CD1c-positive myeloid dendritic cell (primary cell): Measurements from ENCODE around the gene ST6GALNAC5.
"Not testable (repeated sequence)": the region's sequence is repeated elsewhere in the genome, so short reads cannot be mapped to it uniquely, and the experiment has no call there.

Experiments
- DNase-seq: peaks from one replicate; pipeline ENCODE4 v3.0.0-alpha.2; 2016; ENCODE audit errors: extremely low spot score

Gene ST6GALNAC5

DNA sequence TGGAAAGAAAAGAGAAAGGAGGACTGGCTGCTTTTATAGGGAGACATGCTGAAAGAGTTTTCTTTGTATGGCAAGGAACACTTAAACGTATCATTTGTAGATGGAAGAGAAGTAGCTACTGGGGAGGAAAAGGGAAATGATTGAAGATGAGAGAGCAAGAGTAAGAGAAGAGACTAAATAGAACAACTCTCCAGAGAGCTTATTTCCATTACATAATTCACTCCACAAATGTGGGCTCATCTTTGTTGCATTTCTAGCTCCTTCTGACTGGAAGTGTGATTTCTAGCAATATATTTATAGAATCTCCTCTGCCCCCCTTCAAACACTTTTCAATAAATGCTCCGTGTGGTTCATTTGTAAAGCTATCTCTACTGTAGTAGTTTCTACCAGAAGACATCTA lies 71.0 kb downstream of the ST6GALNAC5 start:
- no peak for DNase-seq

DNA sequence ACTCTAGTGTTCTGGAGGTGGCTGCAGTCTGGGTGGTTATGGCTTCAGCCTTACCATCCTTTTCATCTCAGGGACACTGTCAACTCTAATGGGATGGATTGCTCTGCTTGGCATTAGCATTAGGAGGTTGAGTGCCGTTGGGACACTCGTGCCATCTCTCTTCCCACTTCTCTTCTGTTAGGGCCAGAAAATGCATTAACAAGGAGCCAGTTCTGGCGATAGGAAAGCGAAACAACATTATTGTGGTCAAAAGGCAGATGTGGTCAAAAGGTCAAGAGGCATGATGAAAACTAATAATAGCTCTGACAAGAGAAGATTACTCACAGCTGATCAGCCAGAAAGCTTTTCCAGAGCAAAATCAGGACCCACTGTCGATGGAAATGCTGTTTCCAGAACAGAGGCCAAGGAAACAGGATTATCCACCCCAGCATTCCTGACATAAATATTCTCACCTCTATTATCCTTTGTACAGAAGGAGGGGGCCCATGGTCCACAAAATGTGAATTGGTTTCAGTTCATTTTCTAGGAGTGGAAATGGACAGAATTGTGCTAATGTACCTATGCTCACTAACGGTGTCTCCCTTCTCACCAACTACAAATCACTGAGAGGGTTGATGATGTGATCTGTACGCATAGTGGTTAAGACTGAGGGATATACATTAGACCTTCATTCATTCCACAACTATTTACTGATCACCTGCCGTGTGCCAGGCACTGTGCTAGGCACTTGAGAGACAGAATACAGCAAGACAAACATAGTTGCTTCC lies 72.0 kb downstream of the ST6GALNAC5 start:
- DNase-seq, result peak; percentile 4

DNA sequence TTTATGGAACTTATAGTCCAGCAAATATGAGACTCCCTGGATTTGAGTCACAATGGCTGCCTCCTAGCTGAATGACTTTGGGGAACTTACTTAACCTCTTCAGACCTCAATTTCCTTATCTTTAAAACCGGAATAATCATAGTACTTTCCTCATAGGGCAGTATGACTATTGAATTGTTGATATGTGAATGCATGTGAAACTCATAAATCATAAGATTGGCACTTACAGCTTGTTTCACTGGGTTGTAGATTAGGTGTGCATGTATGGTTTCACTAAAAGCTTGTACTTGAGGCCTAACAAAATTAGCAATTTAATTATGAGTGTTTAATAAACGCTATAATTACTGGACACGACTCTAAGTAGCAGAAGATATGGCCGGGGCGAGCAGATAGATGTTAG lies 72.5 kb downstream of the ST6GALNAC5 start:
- DNase-seq, result peak; percentile 2

DNA sequence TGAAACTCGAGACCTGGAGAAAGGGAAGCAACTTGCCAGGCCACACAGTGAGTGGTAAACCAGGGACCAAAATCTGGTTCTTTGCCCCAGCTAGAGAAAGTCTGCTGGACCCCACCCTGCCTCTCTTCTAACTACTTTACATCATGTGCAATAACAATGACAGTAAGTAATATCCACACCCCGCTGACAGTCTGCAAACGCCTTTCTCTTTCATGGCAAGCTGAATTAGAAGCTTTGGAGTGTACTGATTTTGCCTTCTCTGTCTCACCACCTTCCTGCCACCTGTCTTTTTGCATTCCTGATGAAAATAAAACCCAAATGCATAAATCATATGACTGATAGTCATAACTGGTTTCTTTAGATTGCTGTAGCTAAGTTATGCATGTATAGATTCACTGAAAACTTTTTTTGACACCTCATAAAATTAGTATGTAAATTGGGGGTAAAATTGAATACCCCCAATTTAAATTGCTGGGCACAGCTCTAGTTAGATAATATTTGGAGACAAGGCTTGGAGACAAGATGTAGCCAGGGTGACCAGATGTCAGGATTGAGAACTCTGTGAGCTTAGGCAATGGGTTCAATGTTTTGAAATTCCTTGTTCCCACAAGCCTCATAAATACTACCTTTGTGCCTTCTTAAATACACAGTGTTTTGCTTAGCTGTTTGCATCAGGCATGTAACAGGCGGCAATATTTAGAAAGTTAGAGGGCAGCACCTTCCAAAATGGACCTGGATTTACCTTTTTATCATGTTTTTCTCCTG lies 73.5 kb downstream of the ST6GALNAC5 start:
- no peak for DNase-seq

DNA sequence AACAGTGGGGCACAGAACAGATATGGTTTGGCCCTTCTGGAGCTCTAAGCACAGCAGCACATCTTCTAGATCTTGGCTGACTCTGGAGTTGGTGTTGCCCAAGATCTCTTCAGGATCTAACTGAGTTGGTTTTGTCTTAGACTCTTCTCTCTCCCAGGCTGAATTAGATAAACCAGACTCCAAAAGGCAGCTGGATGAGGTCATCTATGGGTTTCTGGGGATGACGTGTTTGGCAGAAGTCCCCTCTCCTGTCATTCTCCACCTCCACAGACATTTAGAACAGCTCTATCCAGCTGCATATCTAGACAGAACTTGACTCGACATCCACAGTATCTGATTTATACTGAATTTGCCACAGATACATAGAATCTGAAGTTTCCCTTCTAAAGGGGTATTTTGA lies 75.3 kb downstream of the ST6GALNAC5 start:
- DNase-seq, result no peak

DNA sequence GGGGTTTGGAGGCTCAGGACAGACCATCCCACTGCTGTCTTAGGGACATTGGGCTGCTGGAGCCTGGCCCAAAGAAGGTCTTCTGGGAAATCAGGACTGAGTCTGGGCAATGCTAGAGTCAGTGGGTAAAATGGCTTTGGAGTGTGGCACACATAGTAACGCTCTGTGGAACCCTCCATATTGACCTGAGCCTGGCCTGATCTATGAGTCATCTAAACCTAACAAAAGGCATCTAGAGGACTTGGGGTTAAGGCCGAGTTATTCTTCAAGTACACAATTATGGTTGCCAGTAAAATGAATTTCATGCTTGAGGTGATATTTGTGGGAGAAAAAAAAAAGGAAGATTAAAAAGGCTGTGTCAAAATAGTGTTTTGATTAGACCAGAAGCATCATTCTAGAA lies 77.7 kb downstream of the ST6GALNAC5 start:
- DNase-seq, result no peak

DNA sequence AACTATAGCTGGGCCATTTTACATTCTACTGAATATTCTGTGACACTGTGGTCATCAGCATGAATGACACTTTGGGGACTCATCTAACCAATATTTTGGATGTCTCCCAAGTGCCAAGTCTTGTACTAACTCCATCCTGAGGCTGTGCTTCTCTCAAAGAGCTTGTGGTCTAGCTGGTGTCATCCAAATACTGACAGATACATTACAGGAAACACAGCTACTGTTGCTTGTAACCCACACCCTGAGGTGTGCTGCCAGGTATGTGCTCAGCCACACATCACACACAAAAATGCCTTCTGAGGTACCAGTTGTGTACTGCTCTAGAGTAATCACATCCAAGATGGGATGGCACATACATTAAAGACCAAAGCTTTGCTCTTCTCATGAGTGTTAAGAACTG lies 81.6 kb downstream of the ST6GALNAC5 start:
- no peak for DNase-seq

DNA sequence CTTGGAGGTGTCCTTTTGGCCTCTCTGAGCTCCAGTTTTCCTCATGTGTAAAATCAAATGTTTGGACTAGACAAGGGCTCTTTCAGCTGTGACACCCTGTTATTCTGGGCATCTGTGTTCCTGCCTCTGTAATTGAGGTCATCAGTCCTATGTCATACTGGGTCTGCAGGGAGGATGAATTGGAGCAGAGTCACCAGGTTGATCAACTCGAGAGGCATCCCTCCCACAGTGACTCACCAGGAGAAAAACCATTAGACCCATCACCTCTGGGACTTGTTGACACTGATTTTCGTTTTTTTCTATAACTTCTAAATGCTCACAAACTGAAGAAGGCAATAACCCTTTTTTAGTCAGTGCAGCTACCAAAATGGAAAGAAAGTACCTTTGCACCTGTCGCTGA lies 82.2 kb downstream of the ST6GALNAC5 start:
- DNase-seq, result no peak

DNA sequence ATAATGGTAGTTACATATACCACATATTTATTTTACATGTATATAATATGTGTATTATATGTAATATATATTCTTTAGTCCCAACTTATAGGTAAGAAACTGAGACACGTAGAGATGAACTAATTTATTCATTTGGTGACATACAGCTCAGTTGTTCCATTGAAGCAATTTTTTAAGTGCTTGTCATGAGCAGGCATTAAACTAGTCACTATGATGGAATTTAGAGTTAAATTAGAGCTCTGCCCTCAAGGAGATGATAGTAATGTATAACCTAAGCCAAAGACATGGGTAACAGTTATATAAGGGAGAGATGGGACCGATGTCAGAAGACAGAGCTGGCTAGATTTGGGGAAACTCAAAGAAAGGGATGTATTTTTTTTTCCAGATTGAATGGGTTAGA lies 83.0 kb downstream of the ST6GALNAC5 start:
- DNase-seq, result no peak

DNA sequence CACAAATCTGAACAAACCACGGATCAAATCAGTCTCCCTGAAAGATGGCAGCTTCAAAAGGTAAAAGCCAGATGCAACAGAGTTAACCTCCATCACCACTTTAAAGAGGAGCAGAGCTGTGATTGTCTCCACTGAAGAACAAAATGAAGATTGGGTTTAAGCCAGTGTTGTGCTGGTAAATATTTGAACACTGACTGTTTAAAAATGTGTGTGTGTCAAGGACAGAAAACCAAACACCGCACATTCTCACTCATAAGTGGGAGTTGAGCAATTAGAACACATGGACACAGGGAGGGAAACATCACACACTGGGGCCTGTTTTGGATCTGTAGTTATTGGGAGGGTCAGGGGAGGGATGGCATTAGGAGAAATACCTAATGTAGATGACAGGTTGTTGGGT lies 83.9 kb downstream of the ST6GALNAC5 start:
- DNase-seq, result no peak

DNA sequence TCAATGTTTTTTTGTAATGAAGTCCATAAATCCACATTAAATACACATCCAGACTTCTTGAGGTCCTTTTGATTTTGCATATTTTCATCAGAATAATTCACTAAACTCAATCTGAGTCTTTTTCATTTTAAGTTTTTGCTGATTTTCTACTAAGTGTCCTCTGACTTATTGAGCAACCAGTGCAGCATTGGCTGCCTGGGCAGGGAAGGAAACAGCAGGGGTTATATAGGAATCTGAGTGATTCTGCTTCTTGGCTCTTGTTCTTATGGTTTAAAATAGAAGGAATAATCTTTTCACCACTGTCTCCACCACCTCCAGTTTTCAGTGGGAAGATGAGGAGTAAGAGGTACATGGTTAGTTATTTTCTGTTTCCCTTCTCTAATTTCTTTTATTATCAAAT lies 88.4 kb downstream of the ST6GALNAC5 start:
- DNase-seq, result no peak

DNA sequence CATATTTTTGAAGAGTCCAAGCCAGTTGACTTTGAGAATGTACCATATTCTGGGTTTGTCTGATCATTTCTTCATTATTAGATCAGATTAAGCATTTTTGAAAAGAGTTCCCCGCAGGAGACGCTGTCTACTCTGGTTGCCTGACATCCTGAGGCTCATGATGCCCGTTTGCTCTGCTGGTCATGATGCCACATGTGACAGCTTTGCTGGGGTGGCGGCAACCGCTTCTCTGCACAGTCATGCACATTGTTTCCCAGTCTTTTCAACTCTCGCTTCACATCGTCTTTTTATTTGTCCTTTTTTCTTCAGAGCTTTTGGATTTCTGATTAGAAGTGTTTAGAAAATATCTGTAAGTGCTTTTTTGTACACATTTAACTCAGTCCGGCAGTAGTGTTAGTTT lies 90.7 kb downstream of the ST6GALNAC5 start:
- no peak for DNase-seq

DNA sequence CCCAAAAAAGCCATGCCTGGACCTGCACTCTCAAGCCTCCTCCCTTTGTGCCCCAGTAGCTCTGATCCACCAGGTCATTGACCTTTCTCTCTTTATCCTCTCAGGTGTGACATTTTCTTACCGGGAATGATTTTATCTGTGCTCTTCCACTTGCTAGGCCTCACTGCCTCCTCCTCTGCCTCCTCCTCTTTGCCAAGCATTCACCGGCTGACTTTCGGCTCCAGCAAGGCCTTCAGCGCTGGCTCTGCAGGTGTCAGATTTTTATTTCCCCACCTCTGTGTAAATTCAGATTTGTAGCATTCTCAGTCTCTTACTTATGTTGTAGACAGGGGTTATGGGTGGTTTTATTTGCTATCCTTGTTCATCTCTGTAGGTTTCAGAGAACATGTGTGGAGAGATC lies 91.5 kb downstream of the ST6GALNAC5 start:
- no peak for DNase-seq

DNA sequence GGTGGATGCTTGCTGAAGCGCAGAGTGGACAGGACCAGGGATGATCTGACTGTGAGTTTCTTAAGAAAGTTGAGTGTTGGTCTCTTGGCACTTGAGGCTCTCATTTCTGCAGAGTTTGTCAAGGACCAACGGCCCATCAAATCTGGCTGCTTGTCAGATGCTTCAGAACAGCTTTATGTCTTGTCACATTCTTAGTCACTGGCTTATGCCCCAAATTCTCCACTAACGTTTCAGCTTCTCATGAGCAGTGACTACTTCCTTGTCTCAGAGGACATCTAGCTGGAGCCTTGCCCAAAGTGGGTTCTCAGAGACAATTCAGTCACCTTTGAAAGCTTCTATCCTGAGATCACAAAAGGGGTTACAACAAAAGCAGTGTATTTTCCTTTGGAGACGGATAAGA lies 92.3 kb downstream of the ST6GALNAC5 start:
- DNase-seq, result no peak

DNA sequence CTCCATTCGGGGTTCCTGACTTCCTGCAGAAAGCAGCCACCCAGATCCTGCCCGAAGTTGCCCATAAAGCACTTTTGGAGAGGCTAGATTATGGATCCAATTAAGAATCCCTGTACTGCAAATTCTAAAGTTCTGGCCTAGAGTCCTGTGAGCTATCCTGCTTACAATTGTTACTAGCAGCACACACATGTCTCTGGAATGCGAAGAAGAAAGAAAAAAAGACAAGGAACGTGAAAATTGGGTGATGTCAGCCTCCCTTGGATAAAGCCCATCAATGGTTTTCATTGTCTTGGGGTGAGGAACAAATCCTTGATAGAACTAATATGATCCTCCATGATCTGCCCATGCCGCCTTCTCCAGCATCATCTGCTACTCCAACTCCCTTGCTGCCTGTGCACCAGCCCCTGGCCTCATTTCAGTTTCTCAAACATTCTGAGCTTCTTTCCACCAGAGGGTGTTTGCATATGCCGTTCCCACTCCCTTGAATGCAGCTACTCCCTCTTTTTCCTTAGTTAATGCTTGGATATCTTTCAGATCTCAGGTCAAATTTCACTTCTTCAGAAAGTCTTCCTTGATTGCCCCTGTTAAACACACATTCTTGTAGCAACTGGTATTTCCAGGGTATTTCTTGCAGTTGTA lies 94.0 kb downstream of the ST6GALNAC5 start:
- DNase-seq, result no peak

DNA sequence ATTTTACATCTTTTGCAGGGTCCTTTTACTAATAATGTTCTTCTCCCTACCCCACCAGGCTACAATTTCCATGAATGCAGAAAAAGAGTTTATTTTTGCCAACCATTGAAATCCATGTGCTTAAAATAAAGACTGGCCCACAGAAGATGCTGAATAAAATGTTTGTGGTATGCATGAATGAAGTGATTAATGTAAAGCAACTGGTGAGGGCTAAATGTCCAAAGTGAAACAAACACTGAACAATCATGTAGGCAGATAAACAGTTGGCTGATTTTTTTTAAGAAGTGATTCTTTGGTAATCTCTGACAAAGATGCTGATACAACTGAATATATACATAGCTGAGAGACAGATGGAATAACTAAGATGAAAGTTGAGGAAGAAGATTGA lies 94.5 kb downstream of the ST6GALNAC5 start:
- DNase-seq, result no peak

DNA sequence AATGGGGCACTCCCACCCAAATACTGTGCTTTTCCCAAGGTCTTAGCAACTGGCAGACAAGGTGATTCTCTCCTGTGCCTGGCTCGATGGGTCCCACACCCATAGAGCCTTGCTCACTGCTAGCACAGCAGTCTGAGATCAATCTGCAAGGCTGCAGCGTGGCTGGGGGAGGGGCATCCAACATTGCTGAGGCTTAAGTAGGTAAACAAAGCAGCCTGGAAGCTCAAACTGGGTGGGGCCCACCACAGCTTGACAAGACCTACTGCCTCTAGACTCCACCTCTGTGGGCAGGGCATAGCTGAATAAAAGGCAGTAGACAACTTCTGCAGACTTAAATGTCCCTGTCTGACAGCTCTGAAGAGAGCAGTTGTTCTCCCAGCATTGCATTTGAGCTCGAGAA lies 114.0 kb downstream of the ST6GALNAC5 start:
- DNase-seq, result not testable (repeated sequence)

DNA sequence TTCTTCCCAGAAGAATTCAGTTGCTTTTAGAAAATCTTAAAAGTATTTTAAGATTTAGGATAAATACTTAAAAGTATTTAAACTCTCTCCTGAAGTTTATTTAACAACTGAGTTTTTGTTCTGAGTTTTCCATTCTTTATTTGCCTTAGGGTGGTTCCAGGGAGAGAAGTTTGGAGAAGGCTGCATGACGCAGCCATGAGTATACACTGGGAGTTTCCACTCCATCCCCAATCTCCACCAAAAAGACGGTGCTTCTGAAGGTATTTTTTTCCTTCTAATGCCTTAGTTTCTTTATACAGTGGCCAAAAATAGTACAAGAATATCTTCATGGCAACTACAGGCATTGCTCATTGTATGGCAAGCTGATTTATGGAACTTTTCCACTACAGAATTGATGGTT lies 122.7 kb downstream of the ST6GALNAC5 start:
- DNase-seq, result no peak

DNA sequence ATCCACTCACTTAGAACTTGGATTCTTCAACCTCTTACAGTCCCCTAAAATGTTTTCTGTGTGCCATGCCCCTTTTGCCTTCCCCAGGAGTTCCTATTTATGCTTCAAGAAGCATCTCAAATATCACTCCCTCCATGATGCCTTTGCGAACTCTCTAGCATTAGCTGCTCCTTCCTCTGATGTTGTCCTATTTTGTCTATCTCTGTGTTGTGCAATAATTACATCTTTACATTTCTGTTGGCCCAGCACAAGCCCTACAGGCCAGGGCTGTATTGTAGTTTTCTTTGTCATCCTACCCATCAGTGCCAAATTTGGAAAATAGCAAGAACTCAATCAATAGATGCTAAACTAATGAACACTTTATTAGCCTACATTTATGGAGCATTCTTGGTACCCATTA lies 125.8 kb downstream of the ST6GALNAC5 start:
- DNase-seq, result no peak

DNA sequence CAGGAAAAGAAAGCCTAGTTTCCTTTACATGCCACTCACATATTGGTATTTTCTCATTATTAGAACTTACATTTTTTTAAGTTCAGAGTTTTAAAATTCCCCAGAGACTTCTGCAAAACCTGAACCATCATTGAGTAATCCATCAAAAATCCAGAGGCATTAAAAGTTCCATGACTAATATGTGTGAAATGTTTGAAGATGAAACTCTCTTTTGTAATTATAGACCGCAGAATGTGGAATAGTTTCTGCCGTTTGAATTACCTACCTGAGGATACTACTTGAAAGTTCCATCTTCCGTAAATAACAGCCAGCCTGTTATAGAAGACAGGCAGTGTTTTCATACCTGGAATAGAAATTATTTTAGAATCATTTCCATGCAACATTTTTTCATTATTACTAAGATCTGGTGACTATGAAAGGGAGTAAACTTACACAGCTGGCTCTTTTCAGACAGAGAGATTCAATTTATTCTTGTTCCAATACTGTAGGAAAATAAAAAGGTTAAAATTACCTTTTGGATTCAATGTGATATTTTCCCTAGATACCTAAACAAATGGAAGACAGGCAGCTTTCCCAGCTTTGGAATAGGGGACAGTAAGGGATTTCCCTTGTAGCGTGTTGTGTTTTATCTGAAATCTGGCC lies 131.4 kb downstream of the ST6GALNAC5 start:
- DNase-seq, result no peak

DNA sequence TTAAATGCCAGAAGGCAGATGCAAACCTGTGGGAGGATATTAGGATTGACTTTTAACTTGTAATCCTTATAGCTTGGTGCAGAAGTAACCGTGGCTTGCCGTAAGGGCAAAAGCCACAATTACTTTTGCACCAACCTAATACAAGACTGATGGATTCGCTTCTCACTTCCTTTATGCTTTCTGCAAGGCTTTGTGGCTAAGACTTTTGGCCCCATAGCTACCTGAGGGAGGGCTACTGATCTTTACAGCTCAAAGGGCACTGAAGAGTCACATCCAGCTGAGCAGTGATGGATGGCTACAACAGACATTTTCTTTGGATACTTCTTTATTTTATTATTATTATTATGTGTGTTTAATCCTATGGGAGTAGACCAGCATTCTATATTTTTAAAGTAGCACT lies 140.4 kb downstream of the ST6GALNAC5 start:
- no peak for DNase-seq

DNA sequence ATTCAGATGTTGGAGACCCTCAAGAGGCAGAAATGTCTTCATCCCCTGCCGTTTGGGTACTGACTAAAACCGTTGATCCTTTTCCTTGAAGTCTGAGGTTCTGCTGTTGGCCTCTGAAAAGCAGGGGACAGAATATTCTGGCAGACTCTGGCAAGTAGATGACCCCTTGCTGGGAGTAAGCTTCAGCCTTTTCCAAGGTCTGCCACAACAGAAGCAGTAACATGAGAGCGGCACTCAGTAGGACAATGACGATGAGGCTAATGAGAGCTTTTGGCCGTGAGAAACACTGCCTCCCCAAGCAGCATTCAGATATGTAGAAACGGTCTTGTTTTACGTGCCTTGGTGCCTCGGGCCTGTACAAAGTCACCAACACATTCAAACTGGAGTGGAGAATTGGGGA lies 143.7 kb downstream of the ST6GALNAC5 start:
- no peak for DNase-seq

DNA sequence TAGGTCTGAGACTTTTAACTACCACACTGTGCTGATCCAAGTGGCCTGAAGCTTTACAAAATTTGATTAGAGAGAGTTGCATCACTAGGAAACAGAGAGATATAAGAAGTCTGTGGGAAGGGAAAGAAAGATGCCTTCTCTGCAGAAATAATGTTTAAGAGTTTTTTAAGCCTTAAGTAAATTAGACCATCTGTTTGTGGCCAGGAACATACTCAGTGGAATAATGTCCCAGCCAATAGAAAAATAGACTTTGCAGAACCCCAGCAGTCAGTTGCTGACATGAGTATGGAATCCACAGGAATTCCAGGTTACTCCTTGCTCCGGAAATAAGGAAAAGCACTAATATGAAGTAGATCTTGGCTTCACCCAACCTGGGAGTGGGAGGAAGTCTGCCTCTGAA lies 144.8 kb downstream of the ST6GALNAC5 start:
- no peak for DNase-seq
